ENCODE results near the gene CYP2C8. TPM values are rescaled to one million over a fixed set of nuclear protein-coding genes. Genes with fewer than 3 reads are reported as not detected.
"Not testable (repeated sequence)": the region's sequence is repeated elsewhere in the genome, so short reads cannot be mapped to it uniquely, and the experiment has no call there.

CYP2C8 gene
- under 1 TPM; 0.34 to 0.35 TPM for total RNA-seq
- long read RNA-seq, partial matches to known transcripts, result 0 of 1 reads
- long read RNA-seq, other reads (novel, unspliced or antisense), result 1 of 1 reads

DNA sequence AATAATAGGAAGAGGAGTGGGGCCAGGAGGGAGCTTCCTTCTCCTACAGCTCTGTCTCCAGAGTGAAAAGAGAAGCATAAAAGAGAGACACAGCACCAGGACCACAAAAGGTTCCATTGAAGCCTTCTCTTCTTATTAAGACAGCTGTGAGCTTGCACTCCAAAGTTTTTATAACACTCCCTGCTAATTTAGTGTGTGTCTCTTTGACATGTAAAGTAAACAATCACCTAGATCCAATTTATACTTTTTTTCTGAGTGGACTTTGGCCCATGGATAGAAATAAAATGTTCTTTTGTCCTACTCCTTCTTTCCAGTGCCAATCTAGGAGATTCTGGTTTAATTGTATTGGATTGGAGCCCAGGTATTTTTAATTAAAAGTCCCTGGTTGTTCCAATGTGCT is at the start of gene CYP2C8:
Gene CYP2C8 (minus strand): TSS at position 212 of the 400 bp plus-strand sequence. CDS start 95 bp downstream, at position 117.
- DNase-seq, result no peak
- ATAC-seq, result no peak
- intact Hi-C loops (cut with DNase I), result no loop called here

DNA sequence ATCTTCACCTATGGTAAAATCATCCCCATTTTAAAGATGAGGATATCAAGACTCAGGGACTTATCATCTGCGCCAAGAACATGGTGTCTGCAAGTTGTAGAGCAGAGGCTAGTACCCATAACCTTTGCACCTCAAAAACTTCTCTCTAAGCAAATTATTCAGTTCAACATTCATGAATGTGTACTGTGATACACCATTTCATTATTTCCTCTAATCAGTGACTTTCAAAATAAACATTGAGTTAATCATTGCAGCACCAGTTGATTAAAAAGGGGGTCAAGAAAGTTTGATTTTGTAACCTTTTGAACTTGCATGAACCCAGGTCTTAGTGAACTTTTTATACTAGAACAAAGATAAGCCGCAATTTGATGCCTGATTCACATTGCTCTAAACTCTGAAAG is 47.6 kb upstream of the CYP2C8 start:
- ATAC-seq (no peak), DNase-seq (no peak)
- intact Hi-C loops (cut with DNase I), result no loop called here

DNA sequence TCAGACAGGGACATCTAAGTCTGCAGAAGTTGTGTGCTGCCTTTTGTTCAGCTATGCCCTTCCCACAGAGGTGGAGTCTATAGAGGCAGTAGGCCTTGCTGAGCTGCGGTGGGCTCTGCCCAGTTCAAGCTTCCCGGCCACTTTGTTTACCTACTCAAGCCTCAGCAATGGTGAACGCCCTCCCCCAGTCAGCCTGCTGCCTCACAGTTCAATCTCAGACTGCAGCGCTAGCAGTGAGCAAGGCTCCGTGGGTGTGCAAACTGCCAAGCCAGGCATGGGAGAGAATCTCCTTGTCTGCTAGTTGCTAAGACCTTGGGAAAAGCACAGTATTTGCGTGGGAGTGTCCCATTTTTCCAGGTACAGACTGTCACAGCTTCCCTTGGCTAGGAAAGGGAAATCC is 41.5 kb upstream of the CYP2C8 start:
- intact Hi-C loops (cut with DNase I); ATAC-seq; DNase-seq: not testable (repeated sequence)

DNA sequence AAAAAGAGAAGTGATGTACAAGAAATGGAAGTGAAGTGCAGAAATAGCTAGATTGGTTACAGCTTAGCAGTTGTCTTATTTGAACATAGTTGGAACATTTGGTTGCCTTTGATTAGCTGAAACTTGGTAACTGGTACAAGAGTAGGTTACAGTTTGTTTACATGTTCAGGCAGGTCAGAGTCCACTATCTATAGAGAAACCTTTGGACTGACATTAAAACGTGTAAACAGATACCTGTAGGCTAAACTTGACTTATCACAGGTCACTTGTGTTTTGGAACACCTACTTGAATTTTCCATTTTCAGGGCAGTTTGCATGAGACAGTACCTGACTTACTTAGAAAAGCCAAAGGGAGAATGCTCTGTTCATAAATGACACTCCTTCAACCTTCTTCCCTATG is 28.5 kb upstream of the CYP2C8 start:
- intact Hi-C loops (cut with DNase I), result no loop called here
- DNase-seq (no peak), ATAC-seq (no peak)

DNA sequence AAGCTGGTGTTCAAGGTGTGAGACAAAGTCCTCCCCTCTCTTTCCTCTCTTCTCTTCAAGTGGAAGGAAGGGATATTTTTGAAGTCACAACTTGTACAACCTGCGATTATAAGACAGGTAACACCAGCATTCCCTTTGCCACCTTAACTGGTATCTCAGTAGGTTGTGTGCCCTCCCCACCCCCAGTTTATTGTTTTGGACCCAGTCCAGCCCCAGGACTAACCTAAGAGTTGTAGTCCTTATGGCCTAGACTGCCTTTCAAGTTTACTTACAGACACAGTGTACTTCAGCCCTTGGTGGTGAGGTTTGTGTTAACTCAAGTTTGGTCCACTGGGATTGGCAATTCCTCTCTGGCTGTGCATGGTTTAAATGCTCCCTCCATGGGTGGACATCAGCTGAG is 26.8 kb upstream of the CYP2C8 start:
- no peak for ATAC-seq
- intact Hi-C loops (cut with DNase I), result no loop called here
- DNase-seq, result no peak

DNA sequence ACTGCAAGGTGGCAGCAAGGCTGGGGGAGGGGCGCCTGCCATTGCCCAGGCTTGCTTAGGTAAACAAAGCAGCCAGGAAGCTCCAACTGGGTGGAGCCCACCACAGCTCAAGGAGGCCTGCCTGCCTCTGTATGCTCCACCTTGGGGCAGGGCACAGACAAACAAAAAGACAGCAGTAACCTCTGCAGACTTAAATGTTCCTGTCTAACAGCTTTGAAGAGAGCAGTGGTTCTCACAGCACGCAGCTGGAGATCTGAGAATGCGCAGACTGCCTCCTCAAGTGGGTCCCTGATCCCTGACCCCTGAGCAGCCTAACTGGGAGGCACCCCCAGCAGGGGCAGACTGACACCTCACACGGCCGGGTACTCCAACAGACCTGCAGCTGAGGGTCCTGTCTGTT is 10.3 kb upstream of the CYP2C8 start:
- DNase-seq; intact Hi-C loops (cut with DNase I); ATAC-seq: not testable (repeated sequence)

DNA sequence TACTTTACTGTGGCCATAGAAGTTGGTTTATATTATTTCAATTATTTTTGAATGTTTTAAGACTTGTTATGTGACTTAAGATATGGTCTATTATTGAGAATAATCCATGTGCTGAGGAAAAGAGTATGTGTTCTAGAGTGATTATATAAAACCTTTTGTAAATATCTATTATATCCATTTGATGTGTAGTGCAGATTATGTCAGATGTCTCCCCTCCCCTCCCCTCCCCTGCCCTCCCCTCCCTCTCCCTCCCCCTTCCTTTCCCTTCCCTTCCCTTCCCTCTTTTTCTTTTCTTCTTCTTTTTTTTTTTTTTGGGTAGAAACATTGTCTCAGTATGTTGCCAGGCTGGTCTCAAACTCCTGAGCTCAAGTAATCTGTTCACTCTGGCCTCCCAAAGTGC is 8.3 kb upstream of the CYP2C8 start:
- ATAC-seq (no peak), DNase-seq (no peak)
- intact Hi-C loops (cut with DNase I), result no loop called here

DNA sequence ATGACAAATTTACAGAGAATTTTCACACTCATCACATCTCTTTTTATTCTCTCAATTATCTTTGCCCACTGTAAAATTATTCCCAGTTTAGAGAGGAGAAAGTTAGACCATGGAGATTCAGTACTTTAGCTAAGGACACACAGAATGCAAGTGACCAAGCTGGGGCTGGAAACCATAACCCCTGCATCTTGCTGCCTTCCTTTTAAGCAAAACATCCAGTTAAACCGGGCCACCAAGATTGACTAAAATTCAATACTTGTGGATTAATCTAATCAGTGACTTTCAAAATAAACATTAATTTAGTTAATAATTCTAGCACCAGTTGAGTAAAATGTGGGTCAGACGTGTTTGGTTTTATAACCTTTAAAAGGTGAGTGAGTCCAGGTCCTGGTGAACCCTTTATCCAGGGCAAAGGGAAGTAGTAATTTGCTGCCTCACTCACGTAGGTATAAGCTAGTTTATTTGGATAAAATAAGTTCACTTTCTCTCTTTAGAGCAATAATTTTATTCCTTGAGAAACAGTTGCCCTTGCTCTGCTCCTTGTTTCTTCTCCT is 1.9 kb upstream of the CYP2C8 start:
- ATAC-seq (no peak), DNase-seq (no peak)
- intact Hi-C loops (cut with DNase I), result no loop called here

DNA sequence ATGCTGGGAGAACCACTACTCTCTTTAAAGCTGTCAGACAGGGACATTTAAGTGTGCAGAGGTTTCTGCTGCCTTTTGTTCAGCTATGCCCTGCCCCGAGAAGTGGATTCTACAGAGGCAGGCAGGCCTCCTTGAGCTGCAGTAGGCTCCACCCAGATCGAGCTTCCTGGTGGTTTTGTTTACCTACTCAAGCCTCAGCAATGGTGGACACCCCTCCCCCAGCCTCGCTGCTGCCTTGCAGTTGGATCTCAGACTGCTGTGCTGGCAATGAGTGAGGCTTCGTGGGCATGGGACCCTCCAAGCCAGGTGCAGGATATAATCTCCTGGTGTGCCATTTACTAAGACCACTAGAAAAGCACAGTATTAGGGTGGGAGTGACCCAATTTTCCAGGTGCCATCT is 5.2 kb downstream of the CYP2C8 start:
- intact Hi-C loops (cut with DNase I); DNase-seq; ATAC-seq: not testable (repeated sequence)

DNA sequence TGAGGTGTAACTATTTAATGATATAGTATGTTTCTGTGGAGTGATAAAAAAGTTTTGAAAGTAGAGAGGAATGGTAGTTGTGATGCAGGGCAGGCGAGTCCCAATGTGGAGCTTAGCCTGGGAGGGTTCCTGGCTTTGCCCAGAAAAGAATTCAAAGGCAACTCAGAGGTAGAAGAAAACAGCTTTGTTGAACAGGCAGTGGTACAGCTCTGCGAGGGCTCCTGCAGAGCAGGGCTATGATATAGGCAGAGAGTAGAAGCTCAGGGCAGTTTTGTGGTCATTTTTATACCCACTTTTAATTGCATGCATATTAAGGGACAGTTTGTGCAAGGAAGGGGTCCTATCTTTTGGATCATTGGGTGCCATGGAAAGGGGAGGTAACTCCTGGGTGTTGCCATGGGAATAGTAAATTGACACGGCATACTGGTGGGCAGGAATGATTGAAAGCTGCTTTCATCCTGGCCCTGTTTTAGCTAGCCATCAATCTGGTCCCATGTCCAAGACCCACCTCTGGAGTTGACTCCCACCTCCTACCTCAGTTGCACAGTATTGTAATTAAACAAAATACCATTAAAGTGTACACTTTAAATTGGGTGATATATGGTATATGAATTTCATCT is 12.4 kb downstream of the CYP2C8 start:
- intact Hi-C loops (cut with DNase I), result no loop called here
- no peak for DNase-seq
- ATAC-seq, result no peak

DNA sequence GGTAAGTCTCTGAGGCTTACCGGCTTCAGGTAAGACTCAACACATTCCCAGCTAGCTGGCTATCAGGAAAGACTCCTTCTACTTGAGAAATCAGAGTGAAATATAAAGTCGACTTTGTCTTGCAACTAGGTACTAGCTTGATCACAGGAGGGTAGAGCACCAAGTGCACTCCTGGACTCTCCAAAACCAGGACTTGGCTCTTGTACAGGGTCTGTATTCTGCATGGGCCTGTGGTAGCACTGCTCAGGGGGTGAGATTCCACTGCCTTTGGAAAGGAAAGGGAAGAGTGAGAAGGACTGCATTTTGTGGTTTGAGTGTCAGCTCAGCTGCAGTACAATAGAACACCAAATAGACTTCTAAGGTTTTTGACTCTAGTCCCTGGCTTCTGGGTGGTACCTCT is 19.4 kb downstream of the CYP2C8 start:
- no peak for ATAC-seq
- intact Hi-C loops (cut with DNase I), result no loop called here
- DNase-seq, result no peak

DNA sequence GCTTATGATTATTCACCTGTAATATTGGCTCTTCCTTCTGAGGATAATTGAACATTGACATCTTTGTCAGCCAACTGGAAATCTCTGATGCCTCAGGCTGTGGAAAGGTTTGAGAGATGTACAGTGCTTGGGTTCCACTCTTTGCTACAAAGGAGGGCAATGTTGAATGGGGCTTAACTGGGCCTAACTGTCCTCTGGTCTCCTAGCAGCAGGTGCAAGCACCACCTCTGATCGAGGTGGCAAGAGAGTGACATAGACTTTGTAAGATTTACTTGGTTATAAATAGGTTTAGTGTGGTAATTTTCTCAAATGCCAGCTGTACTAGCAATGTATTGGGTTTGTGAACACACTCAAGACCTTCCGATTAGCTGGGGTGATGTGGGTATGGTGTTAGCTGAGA is 21.1 kb downstream of the CYP2C8 start:
- intact Hi-C loops (cut with DNase I), result no loop called here
- DNase-seq (peak; percentile 34), ATAC-seq (peak in 1 of 2 donors; percentile 57)

DNA sequence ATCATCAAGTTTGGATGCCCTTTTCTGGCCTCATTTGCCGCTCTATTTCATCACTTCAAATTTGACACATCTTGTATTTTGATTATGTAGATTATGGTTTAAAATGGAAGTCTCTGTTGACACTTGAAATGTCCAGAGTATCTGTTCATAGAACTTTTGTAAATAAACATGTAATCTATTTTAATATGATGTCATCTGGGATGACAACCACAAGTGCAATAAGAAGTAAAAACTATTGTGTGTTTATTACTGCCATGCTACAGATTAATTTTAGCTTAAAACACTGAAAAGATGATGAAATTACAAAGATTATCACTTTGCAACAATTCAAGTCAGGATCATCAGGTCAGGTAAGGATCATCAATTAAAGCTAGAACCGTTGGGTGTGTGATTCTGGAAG is 30.0 kb downstream of the CYP2C8 start:
- no peak for ATAC-seq
- intact Hi-C loops (cut with DNase I), result no loop called here
- no peak for DNase-seq

DNA sequence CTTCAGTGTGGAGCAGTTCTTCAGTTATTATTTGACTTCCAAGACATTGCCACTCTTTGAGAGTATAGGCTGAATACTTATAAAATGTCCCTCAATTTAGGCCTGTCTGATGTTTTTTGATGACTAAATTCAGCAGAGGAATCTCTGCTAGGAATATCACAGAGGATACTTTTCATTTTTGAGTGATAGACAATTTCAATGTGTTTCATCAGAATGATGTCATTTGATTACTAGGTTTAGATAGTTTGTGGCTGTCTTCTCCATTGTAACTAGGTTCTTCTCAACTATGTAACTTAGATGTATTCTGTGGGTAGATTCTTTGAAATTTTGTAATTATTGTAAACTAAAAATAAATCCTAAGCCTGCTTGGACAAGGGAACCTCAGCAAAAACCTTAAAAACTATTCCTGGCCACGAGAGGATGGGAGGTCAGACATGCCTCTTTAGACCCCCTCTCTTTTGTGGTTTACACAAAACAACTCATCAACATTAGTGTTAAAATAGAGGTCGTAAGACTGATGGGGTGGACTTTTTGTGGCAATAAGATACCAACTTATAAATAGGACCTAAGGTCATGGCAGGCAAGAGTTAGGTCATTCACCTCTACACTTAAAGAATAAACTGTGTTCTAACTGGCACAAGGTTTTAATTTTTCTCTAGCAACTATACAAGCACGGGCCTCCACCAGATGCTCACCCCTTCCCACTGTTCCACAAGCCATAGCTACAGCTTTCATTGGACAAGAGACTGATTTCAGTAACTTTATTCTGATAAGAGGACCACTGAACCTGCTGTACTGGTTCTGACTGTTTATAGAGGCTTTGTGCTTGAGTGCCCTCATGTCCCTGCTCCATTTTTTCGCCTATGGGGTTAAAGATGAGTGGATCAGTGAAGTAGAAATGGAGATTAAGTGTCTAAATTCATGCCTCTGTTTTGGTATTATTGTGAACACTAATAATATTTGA is 33.7 kb downstream of the CYP2C8 start:
- ATAC-seq (no peak), DNase-seq (no peak)
- intact Hi-C loops (cut with DNase I), result no loop called here

DNA sequence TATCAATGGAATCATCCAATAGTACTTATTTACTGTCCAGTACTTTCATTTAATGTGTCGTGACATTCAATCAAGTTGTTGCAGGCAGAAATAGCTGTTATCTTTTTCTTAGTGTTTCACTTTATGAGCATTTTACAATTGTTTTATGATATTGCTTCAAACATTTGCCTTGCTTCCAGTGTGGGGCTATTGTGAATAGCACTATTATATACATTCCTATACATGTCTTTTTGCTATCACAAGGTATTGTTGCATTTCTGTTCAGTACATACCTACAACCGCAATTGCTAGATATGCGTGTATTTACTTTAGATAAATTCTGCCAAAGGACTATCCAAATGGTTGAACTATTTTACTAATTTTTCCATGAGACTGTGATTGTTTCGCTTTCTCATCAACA is 34.9 kb downstream of the CYP2C8 start:
- intact Hi-C loops (cut with DNase I), result no loop called here
- DNase-seq (no peak), ATAC-seq (no peak)

DNA sequence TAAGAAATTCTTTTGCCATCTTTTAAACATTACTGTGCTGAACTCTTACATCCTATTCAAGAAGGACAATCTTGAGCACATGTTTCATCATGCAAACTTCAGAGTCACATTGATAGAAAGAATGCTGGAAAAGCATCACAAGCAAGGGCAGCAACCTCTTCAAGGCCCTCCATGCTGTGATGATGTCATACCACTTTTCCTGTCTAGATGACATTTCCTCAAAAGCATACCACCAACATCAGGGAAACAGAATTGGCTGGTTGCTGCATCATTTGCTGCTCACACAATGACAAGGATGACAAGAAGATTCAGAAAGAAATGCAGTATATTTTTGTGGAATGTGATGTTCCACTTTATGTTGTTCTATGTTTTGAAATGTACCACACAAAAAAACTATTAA is 37.6 kb downstream of the CYP2C8 start:
- DNase-seq, result no peak
- no peak for ATAC-seq
- intact Hi-C loops (cut with DNase I), result no loop called here

DNA sequence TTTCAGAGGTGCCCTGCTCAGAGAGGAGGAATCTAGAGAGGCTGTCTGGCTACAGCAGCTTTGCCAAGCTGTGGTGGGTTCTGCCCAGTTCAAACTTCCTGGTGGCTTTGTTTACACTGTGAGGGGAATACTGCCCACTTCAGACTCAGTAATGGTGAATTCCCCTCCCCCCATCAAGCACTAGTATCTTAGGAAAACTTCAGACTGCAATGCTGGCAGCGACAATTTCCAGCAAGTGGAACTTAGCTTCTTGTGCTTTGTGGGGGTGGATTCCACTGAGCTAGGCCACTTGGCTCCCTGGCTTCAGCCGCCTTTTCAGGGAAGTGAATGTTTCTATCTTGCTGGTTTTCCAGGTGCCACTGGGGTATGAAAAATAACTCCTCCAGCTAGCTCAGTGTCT is 42.8 kb downstream of the CYP2C8 start:
- no peak for ATAC-seq
- intact Hi-C loops (cut with DNase I), result no loop called here
- no peak for DNase-seq

DNA sequence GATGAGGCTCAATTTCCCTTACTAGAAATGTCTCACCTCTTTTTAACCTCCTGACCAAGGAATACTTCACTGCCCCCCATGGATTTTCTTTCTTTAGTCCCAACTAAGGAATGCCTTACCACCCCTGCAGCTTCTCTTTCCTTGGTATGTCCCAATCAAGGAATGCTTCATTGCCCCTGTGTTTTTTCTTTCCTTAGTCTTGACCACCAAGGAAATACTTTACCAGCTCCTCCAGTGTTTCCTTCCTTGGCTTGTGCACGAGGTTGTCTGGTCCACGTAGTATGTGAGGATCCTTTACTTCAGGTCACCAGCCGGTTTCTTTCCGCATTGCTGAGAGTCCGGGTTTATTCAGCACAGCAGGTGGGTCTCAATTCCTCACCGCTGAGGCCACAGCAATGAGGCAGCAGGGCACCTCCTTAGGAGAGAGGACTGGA is 71.5 kb downstream of the CYP2C8 start:
- DNase-seq (no peak), ATAC-seq (no peak)
- intact Hi-C loops (cut with DNase I), result no loop called here

DNA sequence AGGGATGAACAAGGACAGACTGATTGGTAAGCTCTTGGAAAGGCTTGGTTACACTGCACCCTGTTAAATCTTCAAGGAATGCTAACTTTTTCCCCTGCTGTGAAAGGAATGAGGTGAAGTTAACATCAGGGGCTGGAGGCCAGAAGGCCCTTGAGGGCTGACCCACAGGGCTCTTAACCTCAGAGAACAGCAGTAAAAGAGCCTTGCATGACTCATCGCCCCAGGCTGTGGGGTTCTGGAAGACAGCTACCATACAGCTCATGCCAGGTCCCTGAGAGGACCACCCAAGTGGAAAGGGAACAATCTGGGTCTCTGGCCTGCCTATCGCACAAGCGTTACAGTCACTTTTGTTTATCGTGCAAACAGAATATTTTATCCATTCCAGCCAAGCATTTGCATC is 76.5 kb downstream of the CYP2C8 start:
- no peak for DNase-seq
- intact Hi-C loops (cut with DNase I), result no loop called here
- ATAC-seq, result no peak

DNA sequence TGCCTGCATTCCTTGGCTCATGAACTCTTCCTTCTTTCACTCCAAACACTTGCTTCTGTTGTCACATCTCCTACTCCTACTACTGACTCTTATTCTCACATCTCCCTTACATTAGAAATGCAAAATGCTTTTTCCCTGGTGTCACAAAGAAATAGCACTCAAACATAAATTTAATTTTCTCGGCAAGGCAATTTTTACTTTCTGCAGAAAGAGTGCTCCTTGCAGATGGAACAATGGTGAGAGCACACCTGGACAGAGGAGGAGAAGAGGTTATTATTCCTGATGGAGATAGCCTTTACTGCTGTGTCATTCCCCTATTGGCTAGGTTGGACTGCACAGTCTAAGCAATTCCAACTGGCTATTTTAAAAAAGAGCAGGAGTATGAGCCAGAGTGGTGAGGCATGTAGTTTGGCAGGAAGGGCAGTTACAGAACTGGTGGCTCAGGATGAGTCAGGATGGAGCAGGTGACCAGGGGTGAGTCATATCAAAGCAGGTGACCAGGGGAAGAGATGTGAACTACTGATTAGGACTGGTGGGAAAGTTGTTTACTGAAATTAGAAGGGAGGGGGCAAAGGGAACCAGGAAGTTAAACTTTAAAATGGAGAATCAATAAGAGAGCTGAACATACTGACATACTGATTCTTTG is 77.9 kb downstream of the CYP2C8 start:
- ATAC-seq (no peak), DNase-seq (no peak)

More for the DNA sequence above, 77.9 kb downstream of the CYP2C8 start:
- intact Hi-C loops (cut with DNase I), result no loop called here
